DND-41 (cell line): ENCODE data around the gene PTK6.
"Not testable (repeated sequence)": the region's sequence is repeated elsewhere in the genome, so short reads cannot be mapped to it uniquely, and the experiment has no call there.

Experiments used
- ATAC-seq: fragments of 200-7000 bp; cut with Tn5 transposase; 3 replicates; pipeline ENCODE4 v1.9.1; 2021; ENCODE audit warnings: low read depth; ENCODE audit not compliant: insufficient read depth
- DNase-seq: peaks from one replicate; pipeline ENCODE4 v3.0.0-alpha.2; 2020
- H2AFZ ChIP-seq: 2 replicates; pipeline ENCODE4 v1.6.0; 2012; ENCODE audit warnings: low read depth, low read length
- H3K27ac ChIP-seq: 2 replicates; pipeline ENCODE4 v1.5.1; 2012; ENCODE audit warnings: low read length, inconsistent platforms
- H3K27me3 ChIP-seq: fragments of 200-600 bp; sonication (generic); 2 replicates; pipeline ENCODE4 v1.6.0; 2012; ENCODE audit warnings: low read length, mild to moderate bottlenecking, inconsistent platforms; ENCODE audit not compliant: insufficient read depth, poor library complexity
- H3K36me3 ChIP-seq: 2 replicates; pipeline ENCODE4 v1.5.1; 2012; ENCODE audit warnings: low read length, inconsistent platforms; ENCODE audit not compliant: insufficient read depth
- H3K4me1 ChIP-seq: 2 replicates; pipeline ENCODE4 v1.5.1; 2012; ENCODE audit warnings: mild to moderate bottlenecking, low read length; ENCODE audit not compliant: insufficient read depth
- H3K4me2 ChIP-seq: 2 replicates; pipeline ENCODE4 v1.6.0; 2012; ENCODE audit warnings: mild to moderate bottlenecking, moderate library complexity, low read length, inconsistent platforms; ENCODE audit not compliant: insufficient read depth
- H3K4me3 ChIP-seq, 2 experiments: fragments of 200-600 bp in 1 of 2; shearing (Covaris generic) in 1 of 2; 2 replicates each; pipeline ENCODE4 v1.5.1; 2012 to 2016; ENCODE audit warnings: inconsistent platforms in 2 of 2, low read length in 2 of 2, mild to moderate bottlenecking in 2 of 2, low read depth in 1 of 2, moderate library complexity in 1 of 2
- H3K79me2 ChIP-seq: 2 replicates; pipeline ENCODE4 v1.6.0; 2012; ENCODE audit warnings: low read length, inconsistent platforms; ENCODE audit not compliant: insufficient read depth
- H3K9ac ChIP-seq: 2 replicates; pipeline ENCODE4 v1.6.0; 2012; ENCODE audit warnings: low read depth, mild to moderate bottlenecking, inconsistent platforms, low read length, moderate library complexity
- H3K9me3 ChIP-seq: 2 replicates; pipeline ENCODE4 v1.5.1; 2012; ENCODE audit warnings: low read length, moderate library complexity, mild to moderate bottlenecking, inconsistent platforms; ENCODE audit not compliant: insufficient read depth, severe bottlenecking
- H4K20me1 ChIP-seq: 2 replicates; pipeline ENCODE4 v1.6.0; 2012; ENCODE audit warnings: low read length; ENCODE audit not compliant: insufficient read depth
- EZH2 ChIP-seq: IDR thresholded peaks from 3 replicates; pipeline ENCODE4 v1.6.1; 2012; ENCODE audit warnings: borderline replicate concordance, low read depth, mild to moderate bottlenecking, moderate library complexity, low read length, inconsistent platforms; ENCODE audit not compliant: severe bottlenecking
- TF ChIP-seq, protein P1 (sequence below): IDR thresholded peaks from 2 replicates; pipeline ENCODE4 v1.5.1; 2012; ENCODE audit warnings: borderline replicate concordance, low read length, moderate library complexity, mild to moderate bottlenecking; ENCODE audit not compliant: poor library complexity, severe bottlenecking; ENCODE audit errors: extremely low read depth

Gene PTK6

DNA sequence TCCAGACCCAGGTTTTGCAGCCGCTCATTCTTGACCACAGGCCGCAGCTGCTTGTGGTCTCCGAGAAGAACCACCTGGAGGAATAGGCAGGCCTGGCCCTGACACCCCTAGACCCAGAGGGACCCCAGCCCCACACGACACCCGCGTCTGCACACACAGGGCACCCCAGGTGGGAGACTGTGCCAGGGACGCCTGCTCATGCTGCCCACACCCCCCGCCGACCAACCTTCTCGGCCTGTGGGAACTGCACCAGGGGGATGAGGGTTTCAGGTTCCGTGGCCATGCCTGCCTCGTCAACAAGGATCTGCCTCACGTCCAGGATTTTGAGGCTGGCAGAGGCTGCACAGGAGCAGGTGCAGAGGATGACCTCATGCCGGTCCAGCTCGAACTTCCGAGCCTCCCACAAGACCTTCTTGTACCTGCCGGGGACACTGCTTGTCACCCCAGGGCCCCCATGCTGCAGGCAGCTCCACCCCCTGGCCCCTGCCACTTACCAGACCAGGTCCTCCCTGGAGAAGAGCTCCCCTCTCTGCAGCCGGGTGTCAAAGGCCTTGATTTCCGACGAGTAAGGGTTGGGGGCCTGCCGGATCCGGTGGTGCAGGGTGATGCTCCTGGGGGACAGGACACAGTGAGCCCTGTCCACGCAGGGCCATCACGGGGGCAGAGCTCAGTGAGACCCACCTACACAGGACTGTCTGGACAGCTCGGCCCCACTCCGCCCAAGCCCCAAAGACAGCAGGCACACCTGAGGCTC is 23.9 kb upstream of the PTK6 start:
- Histone ChIP-seq H3K9me3 (no peaks in the 10 kb centered on the region), H3K9ac (no peak overlapping the region), H3K4me3 (no peak overlapping the region), H3K4me2 (no peak overlapping the region), H3K4me1 (no peaks in the 10 kb centered on the region), H3K79me2 (no peaks in the 10 kb centered on the region), H3K27me3 (no peaks in the 10 kb centered on the region), H3K27ac (no peak overlapping the region), H2AFZ (no peak overlapping the region), H4K20me1 (no peaks in the 10 kb centered on the region; the same call in 1 of the 2 replicates), H3K36me3 (no peaks in the 10 kb centered on the region)
- no peak for TF ChIP-seq EZH2
- TF ChIP-seq, protein P1, sequence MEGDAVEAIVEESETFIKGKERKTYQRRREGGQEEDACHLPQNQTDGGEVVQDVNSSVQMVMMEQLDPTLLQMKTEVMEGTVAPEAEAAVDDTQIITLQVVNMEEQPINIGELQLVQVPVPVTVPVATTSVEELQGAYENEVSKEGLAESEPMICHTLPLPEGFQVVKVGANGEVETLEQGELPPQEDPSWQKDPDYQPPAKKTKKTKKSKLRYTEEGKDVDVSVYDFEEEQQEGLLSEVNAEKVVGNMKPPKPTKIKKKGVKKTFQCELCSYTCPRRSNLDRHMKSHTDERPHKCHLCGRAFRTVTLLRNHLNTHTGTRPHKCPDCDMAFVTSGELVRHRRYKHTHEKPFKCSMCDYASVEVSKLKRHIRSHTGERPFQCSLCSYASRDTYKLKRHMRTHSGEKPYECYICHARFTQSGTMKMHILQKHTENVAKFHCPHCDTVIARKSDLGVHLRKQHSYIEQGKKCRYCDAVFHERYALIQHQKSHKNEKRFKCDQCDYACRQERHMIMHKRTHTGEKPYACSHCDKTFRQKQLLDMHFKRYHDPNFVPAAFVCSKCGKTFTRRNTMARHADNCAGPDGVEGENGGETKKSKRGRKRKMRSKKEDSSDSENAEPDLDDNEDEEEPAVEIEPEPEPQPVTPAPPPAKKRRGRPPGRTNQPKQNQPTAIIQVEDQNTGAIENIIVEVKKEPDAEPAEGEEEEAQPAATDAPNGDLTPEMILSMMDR = no peak
- DNase-seq = no peak
- no peak for ATAC-seq

DNA sequence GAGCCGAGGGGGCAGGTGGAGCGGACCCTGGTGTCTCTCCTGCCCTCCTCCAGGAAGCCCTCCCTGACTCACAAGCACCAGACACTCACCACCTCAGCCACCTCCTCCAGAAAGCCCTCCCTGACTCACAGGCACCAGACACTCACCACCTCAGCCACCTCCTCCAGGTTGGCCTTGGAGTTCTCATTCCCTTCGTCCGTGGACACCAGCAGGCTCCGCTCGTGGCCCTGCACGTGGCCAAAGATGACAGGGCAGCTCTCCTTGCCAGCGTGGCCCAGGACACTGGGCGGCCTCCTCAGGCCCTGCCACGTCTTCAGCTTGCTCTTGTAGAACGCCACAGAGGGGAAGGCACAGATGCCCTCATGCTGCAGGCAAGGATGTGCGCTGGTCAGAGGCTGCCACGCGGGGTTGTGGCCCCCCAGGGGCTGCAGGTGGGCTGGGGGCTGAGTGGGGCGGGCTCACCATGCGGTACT is 23.2 kb upstream of the PTK6 start:
- Histone ChIP-seq H3K27ac (no peak overlapping the region), H3K4me1 (no peaks in the 10 kb centered on the region), H4K20me1 (no peaks in the 10 kb centered on the region; the same call in 1 of the 2 replicates), H3K36me3 (no peaks in the 10 kb centered on the region), H3K9me3 (no peaks in the 10 kb centered on the region), H2AFZ (no peak overlapping the region), H3K4me2 (no peak overlapping the region), H3K27me3 (no peaks in the 10 kb centered on the region), H3K9ac (no peak overlapping the region), H3K4me3 (no peak overlapping the region), H3K79me2 (no peaks in the 10 kb centered on the region)
- TF ChIP-seq EZH2 = no peak
- TF ChIP-seq, protein P1 = no peak
- no peak for ATAC-seq
- no peak for DNase-seq

DNA sequence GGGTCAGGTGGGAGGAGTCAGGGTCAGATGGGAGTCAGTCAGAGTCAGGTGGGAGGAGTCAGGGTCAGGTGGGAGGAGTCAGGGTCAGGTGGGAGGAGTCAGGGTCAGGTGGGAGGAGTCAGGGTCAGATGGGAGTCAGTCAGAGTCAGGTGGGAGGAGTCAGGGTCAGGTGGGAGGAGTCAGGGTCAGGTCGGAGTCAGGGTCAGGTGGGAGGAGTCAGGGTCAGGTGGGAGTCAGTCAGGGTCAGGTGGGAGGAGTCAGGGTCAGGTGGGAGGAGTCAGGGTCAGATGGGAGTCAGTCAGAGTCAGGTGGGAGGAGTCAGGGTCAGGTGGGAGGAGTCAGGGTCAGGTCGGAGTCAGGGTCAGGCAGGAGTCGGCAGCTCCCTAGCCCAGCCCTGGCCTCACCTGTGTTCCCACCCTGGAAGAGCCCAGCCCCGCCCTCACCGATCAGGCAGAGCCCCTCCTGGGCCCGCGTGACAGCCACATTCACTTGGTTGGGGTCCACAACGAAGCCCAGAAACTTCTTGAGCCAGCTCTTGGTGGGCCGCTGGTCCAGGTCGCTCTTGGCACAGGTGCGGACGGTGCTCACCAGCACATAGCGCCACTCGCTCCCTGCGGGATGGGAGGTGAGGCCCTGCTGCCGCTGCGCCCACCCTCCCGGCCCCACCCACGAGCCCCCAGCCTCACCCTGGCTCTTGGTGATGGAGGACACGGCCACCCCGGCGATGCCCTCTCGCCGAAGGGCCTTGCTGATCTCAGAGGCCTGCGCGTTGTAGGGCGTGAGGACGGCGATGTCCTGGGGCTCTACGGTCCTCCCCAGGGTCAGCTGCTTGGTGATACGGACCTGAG is 22.5 kb upstream of the PTK6 start:
- H3K27ac ChIP-seq, H3K4me2 ChIP-seq, H3K79me2 ChIP-seq, H3K27me3 ChIP-seq, H3K4me1 ChIP-seq, H3K9ac ChIP-seq, H3K4me3 ChIP-seq, ATAC-seq, DNase-seq, H3K36me3 ChIP-seq, H3K9me3 ChIP-seq, H4K20me1 ChIP-seq, H2AFZ ChIP-seq: not testable (repeated sequence)

DNA sequence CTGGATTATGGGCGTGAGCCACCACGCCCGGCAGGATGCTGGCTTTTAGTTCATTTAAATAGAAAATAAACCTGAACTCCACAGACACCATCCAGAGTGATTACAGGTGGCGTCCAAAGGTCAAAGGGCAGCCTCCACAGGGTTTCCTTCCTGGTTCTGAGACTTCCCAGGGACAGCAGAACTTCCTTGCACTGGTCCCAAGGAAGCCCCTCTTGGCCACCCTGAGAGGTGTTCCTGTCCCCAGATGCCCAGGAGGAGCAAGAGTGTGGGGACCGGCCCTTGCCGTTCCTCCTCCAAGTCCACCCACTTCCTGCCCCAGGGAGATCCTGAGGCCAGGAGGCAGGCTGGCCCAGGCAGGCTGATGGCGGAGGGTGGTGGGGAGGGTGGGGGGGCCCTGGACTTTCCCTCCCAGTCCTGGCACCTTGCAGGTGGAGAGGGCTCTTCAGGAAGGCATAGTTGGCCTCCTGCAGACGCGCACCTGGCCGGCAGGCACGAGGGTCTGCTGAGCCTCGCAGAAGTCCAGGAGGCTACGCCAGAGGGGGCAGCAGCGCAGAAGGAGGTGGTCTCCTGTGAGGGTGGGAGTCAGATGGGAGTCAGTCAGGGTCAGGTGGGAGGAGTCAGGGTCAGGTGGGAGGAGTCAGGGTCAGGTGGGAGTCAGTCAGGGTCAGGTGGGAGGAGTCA is 21.8 kb upstream of the PTK6 start:
- DNase-seq = no peak
- Histone ChIP-seq H3K27ac (no peak overlapping the region), H3K36me3 (no peaks in the 10 kb centered on the region), H3K9ac (no peak overlapping the region), H3K4me3 (no peak overlapping the region), H4K20me1 (peaks cover 9% of the 10 kb centered on the region), H3K4me1 (peaks cover 10% of the 10 kb centered on the region), H2AFZ (no peak overlapping the region), H3K4me2 (no peak overlapping the region), H3K79me2 (no peaks in the 10 kb centered on the region), H3K27me3 (no peaks in the 10 kb centered on the region), H3K9me3 (no peaks in the 10 kb centered on the region)
- ATAC-seq = no peak
- no peak for TF ChIP-seq EZH2
- TF ChIP-seq, protein P1 = no peak
